AG08396 (cell line): Measurements from ENCODE around the gene OR51B4.
"Not testable (repeated sequence)": the region's sequence is repeated elsewhere in the genome, so short reads cannot be mapped to it uniquely, and the experiment has no call there.

Experiments
- DNase-seq: peaks from one replicate; pipeline ENCODE4 v3.0.0; 2012; ENCODE audit warnings: low spot score, mixed read lengths

OR51B4 gene

GRCh38 chr11:5294342-5294995 is 7.3 kb downstream of the OR51B4 start:
- DNase-seq = not testable (repeated sequence)

GRCh38 chr11:5293028-5293427 is 8.7 kb downstream of the OR51B4 start:
- DNase-seq = no peak

GRCh38 chr11:5291207-5291838 is 10.4 kb downstream of the OR51B4 start:
- DNase-seq = peak; percentile 40

- DNase-seq = no peak
Observed at GRCh38 chr11:5290106-5290505, 11.6 kb downstream of the OR51B4 start.

GRCh38 chr11:5289696-5290095 is 12.1 kb downstream of the OR51B4 start:
- DNase-seq = no peak

- DNase-seq = no peak
Observed at GRCh38 chr11:5288906-5289550, 12.7 kb downstream of the OR51B4 start.

- peak; percentile 36 for DNase-seq
Observed at GRCh38 chr11:5288108-5288905, 13.4 kb downstream of the OR51B4 start.

- no peak for DNase-seq
Observed at GRCh38 chr11:5286901-5287300, 14.8 kb downstream of the OR51B4 start.

- DNase-seq = no peak
Observed at GRCh38 chr11:5286351-5286750, 15.4 kb downstream of the OR51B4 start.

GRCh38 chr11:5285703-5286340 is 15.9 kb downstream of the OR51B4 start:
- no peak for DNase-seq

GRCh38 chr11:5284637-5285036 is 17.1 kb downstream of the OR51B4 start:
- DNase-seq = no peak

- no peak for DNase-seq
Observed at GRCh38 chr11:5283882-5284281, 17.9 kb downstream of the OR51B4 start.

GRCh38 chr11:5283086-5283485 is 18.7 kb downstream of the OR51B4 start:
- DNase-seq = no peak

GRCh38 chr11:5282628-5283027 is 19.1 kb downstream of the OR51B4 start:
- no peak for DNase-seq

- no peak for DNase-seq
Observed at GRCh38 chr11:5281596-5281995, 20.1 kb downstream of the OR51B4 start.

- DNase-seq = peak; percentile 92
Observed at GRCh38 chr11:5280582-5281102, 21.1 kb downstream of the OR51B4 start.

- no peak for DNase-seq
Observed at GRCh38 chr11:5279471-5280090, 22.2 kb downstream of the OR51B4 start.

GRCh38 chr11:5277807-5278382 is 23.9 kb downstream of the OR51B4 start:
- DNase-seq = no peak

- DNase-seq = no peak
Observed at GRCh38 chr11:5276697-5277096, 25.0 kb downstream of the OR51B4 start.

- DNase-seq = no peak
Observed at GRCh38 chr11:5275369-5276110, 26.2 kb downstream of the OR51B4 start.
